Measurements from ENCODE around the gene OR56B4.

GRCh38 chr11:6083129-6083528, 24.4 kb upstream of the OR56B4 start:
- no peak for TF ChIP-seq EZH2 (IDR thresholded peaks at IDR 0.05; ENCODE audit: low read depth)
- no peak for TF ChIP-seq CTCF (conservative IDR thresholded peaks at IDR 0.05)
